CD4-positive, alpha-beta T cell treated with Interleukin-6 at 100 ng/mL for 8 hours (primary cell): ENCODE measurements around the gene MAN2A2.
"Not testable (repeated sequence)": the region's sequence is repeated elsewhere in the genome, so short reads cannot be mapped to it uniquely, and the experiment has no call there.

Experiments
- DNase-seq: peaks from one replicate; pipeline ENCODE4 v3.0.0-alpha.2; 2020; ENCODE audit warnings: mixed read lengths, low spot score

The MAN2A2 gene

GRCh38 chr15:90905306-90906180, 2.4 kb downstream of the MAN2A2 start:
- DNase-seq, result no peak

GRCh38 chr15:90906181-90906849, 3.2 kb downstream of the MAN2A2 start:
- DNase-seq, result no peak

GRCh38 chr15:90907051-90907660, 4.1 kb downstream of the MAN2A2 start:
- DNase-seq, result no peak

GRCh38 chr15:90907838-90908507, 4.9 kb downstream of the MAN2A2 start:
- DNase-seq, result no peak

- DNase-seq, result not testable (repeated sequence)
Observed at GRCh38 chr15:90909449-90909848, 6.3 kb downstream of the MAN2A2 start.

- no peak for DNase-seq
Observed at GRCh38 chr15:90909976-90910375, 6.9 kb downstream of the MAN2A2 start.

GRCh38 chr15:90910441-90911301, 7.6 kb downstream of the MAN2A2 start:
- DNase-seq, result no peak

- no peak for DNase-seq
Observed at GRCh38 chr15:90911302-90911623, 8.2 kb downstream of the MAN2A2 start.

GRCh38 chr15:90911906-90912769, 9.0 kb downstream of the MAN2A2 start:
- no peak for DNase-seq

- DNase-seq, result no peak
Observed at GRCh38 chr15:90912770-90913075, 9.6 kb downstream of the MAN2A2 start.

GRCh38 chr15:90913398-90913944, 10.4 kb downstream of the MAN2A2 start:
- no peak for DNase-seq

- DNase-seq, result no peak
Observed at GRCh38 chr15:90914305-90915080, 11.4 kb downstream of the MAN2A2 start.

GRCh38 chr15:90915216-90915807, 12.2 kb downstream of the MAN2A2 start:
- DNase-seq, result no peak

GRCh38 chr15:90915808-90916440, 12.8 kb downstream of the MAN2A2 start:
- DNase-seq, result no peak

- no peak for DNase-seq
Observed at GRCh38 chr15:90916461-90916860, 13.4 kb downstream of the MAN2A2 start.

- DNase-seq, result no peak
Observed at GRCh38 chr15:90917569-90917968, 14.5 kb downstream of the MAN2A2 start.

- DNase-seq, result no peak
Observed at GRCh38 chr15:90918034-90918788, 15.1 kb downstream of the MAN2A2 start.

GRCh38 chr15:90918835-90919234, 15.7 kb downstream of the MAN2A2 start:
- no peak for DNase-seq
